Endometrium (tissue), 2 donors: ENCODE measurements around the gene PPP1CC.
"Not testable (repeated sequence)": the region's sequence is repeated elsewhere in the genome, so short reads cannot be mapped to it uniquely, and the experiment has no call there.

Source experiments
- FAIRE-seq: peaks from 2 replicates; lab custom pipeline; 2012; peaks lifted over from hg19 to GRCh38; lab: Jason Lieb, UNC
- donor health status: control.
- donor health status: control.

The PPP1CC gene

GRCh38 chr12:110754101-110754793, 11.6 kb upstream of the PPP1CC start:
- no peak for FAIRE-seq

GRCh38 chr12:110750784-110751461, 8.2 kb upstream of the PPP1CC start:
- no peak for FAIRE-seq

GRCh38 chr12:110746550-110746949, 3.9 kb upstream of the PPP1CC start:
- FAIRE-seq = no peak

- FAIRE-seq = no peak
These were observed 3.0 kb upstream of the PPP1CC start for GRCh38 chr12:110745542-110746284.

- FAIRE-seq = no peak
These were observed 2.0 kb upstream of the PPP1CC start for GRCh38 chr12:110744601-110745264.

GRCh38 chr12:110744151-110744571, 1.5 kb upstream of the PPP1CC start:
- no peak for FAIRE-seq

GRCh38 chr12:110743571-110744093, 941 bp upstream of the PPP1CC start:
- no peak for FAIRE-seq

- no peak for FAIRE-seq
These were observed 484 bp downstream of the PPP1CC start for GRCh38 chr12:110742096-110742717.

- FAIRE-seq = no peak
These were observed 1.2 kb downstream of the PPP1CC start for GRCh38 chr12:110741341-110742095.

- no peak for FAIRE-seq
These were observed 2.8 kb downstream of the PPP1CC start for GRCh38 chr12:110739894-110740293.

GRCh38 chr12:110739488-110739887, 3.2 kb downstream of the PPP1CC start:
- no peak for FAIRE-seq

- no peak for FAIRE-seq
These were observed 5.2 kb downstream of the PPP1CC start for GRCh38 chr12:110737532-110737931.

GRCh38 chr12:110737016-110737415, 5.7 kb downstream of the PPP1CC start:
- FAIRE-seq = not testable (repeated sequence)

- no peak for FAIRE-seq
These were observed 8.8 kb downstream of the PPP1CC start for GRCh38 chr12:110733900-110734299.

GRCh38 chr12:110733089-110733715, 9.5 kb downstream of the PPP1CC start:
- no peak for FAIRE-seq

GRCh38 chr12:110732572-110732971, 10.1 kb downstream of the PPP1CC start:
- no peak for FAIRE-seq

GRCh38 chr12:110731479-110731878, 11.2 kb downstream of the PPP1CC start:
- no peak for FAIRE-seq

GRCh38 chr12:110728628-110729027, 14.1 kb downstream of the PPP1CC start:
- FAIRE-seq = no peak

- no peak for FAIRE-seq
These were observed 15.9 kb downstream of the PPP1CC start for GRCh38 chr12:110726708-110727369.

GRCh38 chr12:110726028-110726427, 16.7 kb downstream of the PPP1CC start:
- FAIRE-seq = no peak
